Hepatocyte (in vitro differentiated cells): ENCODE data around the gene TPRN. TPM values are rescaled to one million over a fixed set of nuclear protein-coding genes. Genes with fewer than 3 reads are reported as not detected.

Source experiments
- DNase-seq: peaks from one replicate; pipeline ENCODE4 v3.0.0-alpha.2; 2016; ENCODE audit warnings: low spot score
- H2AFZ ChIP-seq: fragments of 200-600 bp; sonication (generic); 2 replicates; pipeline ENCODE4 v1.6.0; 2016; ENCODE audit warnings: antibody characterized with exemption, mild to moderate bottlenecking
- H3K27ac ChIP-seq: fragments of 200-600 bp; sonication (generic); 2 replicates; pipeline ENCODE4 v1.5.1; 2016; ENCODE audit warnings: mild to moderate bottlenecking
- H3K27me3 ChIP-seq: fragments of 200-600 bp; sonication (generic); 2 replicates; pipeline ENCODE4 v1.6.1; 2016
- H3K36me3 ChIP-seq: fragments of 200-600 bp; sonication (generic); replicated peaks from 2 replicates; pipeline ENCODE4 v1.5.1; 2016; ENCODE audit warnings: low read depth; ENCODE audit not compliant: insufficient read depth
- H3K4me1 ChIP-seq: fragments of 200-600 bp; sonication (generic); 2 replicates; pipeline ENCODE4 v1.5.1; 2016; ENCODE audit warnings: mild to moderate bottlenecking, moderate library complexity; ENCODE audit not compliant: insufficient read depth
- H3K4me2 ChIP-seq: fragments of 200-600 bp; sonication (generic); 2 replicates; pipeline ENCODE4 v1.6.0; 2016
- H3K4me3 ChIP-seq: fragments of 200-600 bp; sonication (generic); 2 replicates; pipeline ENCODE4 v1.5.1; 2016; ENCODE audit warnings: mild to moderate bottlenecking
- H3K79me2 ChIP-seq: fragments of 200-600 bp; sonication (generic); 2 replicates; pipeline ENCODE4 v1.6.0; 2017; ENCODE audit warnings: mild to moderate bottlenecking
- H3K9me2 ChIP-seq: fragments of 200-600 bp; sonication (generic); replicated peaks from 2 replicates; pipeline ENCODE4 v1.6.0; 2017; ENCODE audit warnings: mild to moderate bottlenecking; ENCODE audit not compliant: insufficient read depth
- H3K9me3 ChIP-seq: fragments of 200-600 bp; sonication (generic); 2 replicates; pipeline ENCODE4 v1.5.1; 2016; ENCODE audit warnings: low read depth, mild to moderate bottlenecking
- H4K20me1 ChIP-seq: fragments of 200-600 bp; sonication (generic); 2 replicates; pipeline ENCODE4 v1.6.0; 2016; ENCODE audit warnings: mild to moderate bottlenecking; ENCODE audit not compliant: insufficient read depth, poor library complexity, severe bottlenecking
- CTCF ChIP-seq: fragments of 200-600 bp; sonication (generic); IDR thresholded peaks from 2 replicates; pipeline ENCODE4 v1.5.1; 2016; ENCODE audit warnings: antibody characterized with exemption, mild to moderate bottlenecking; ENCODE audit not compliant: poor library complexity
- EZH2 ChIP-seq: fragments of 200-600 bp; sonication (generic); IDR thresholded peaks from 2 replicates; pipeline ENCODE4 v1.6.1; 2016; ENCODE audit warnings: antibody characterized with exemption, mild to moderate bottlenecking, borderline replicate concordance
- EZH2phosphoT487 ChIP-seq: fragments of 200-600 bp; sonication (generic); IDR thresholded peaks from one replicate; pipeline ENCODE4 v1.6.1; 2018; ENCODE audit warnings: antibody characterized with exemption, mild to moderate bottlenecking, low read depth, moderate library complexity; ENCODE audit not compliant: unreplicated experiment, severe bottlenecking
- WGBS: methylation state at CpG from one replicate; pipeline ENCODE4 v1.1.6; 2016; ENCODE audit warnings: low lambda C conversion rate; ENCODE audit errors: missing lambda C conversion rate; 5-methylcytosine and 5-hydroxymethylcytosine counted together
- polyA plus RNA-seq: library from polyadenylated mRNA; unstranded; fragments of >200 nt; fragmentation: Nextera tagmentation; extraction: Ambion mirVana; gene quantifications from 2 replicates; pipeline ENCODE4 v1.2.1, GENCODE V29; 2016
- total RNA-seq: library from RNA; depleted of rRNA; stranded (reverse); fragments of >200 nt; gene quantifications from 2 replicates; pipeline ENCODE4 v1.2.3, GENCODE V29; 2014

Gene TPRN
- total and polyA plus RNA-seq, 2 experiments from 2014 or later, result 34.4 to 104 TPM

- Histone ChIP-seq H3K9me3 (no peaks in the 10 kb centered on the region), H3K4me1 (peaks cover 52% of the 10 kb centered on the region), H3K4me2 (peak overlapping the region; percentile 99), H3K4me3 (no peak overlapping the region), H3K27me3 (no peaks in the 10 kb centered on the region), H3K79me2 (peaks cover 99% of the 10 kb centered on the region), H3K27ac (peak overlapping the region; percentile 58), H3K9me2 (no peaks in the 10 kb centered on the region), H4K20me1 (peaks cover 73% of the 10 kb centered on the region), H3K36me3 (no peaks in the 10 kb centered on the region), H2AFZ (no peak overlapping the region)
- peak; percentile 38 for DNase-seq
- 78% methylated on average over 9 of the region's 10 CpGs for WGBS
- TF ChIP-seq EZH2 (no peak), CTCF (no peak), EZH2phosphoT487 (no peak)
These were observed 5.6 kb downstream of the TPRN start for GRCh38 chr9:137194909-137195308.

- H3K4me2 ChIP-seq, result peak overlapping the region; percentile 99
- peaks cover 73% of the 10 kb centered on the region for H4K20me1 ChIP-seq
- peaks cover 53% of the 10 kb centered on the region for H3K4me1 ChIP-seq
These were observed 6.2 kb downstream of the TPRN start for GRCh38 chr9:137194388-137194787.

GRCh38 chr9:137193771-137194170 lies 6.8 kb downstream of the TPRN start:
- WGBS, result 96% methylated on average over 13 of the region's 14 CpGs
- Histone ChIP-seq H2AFZ (no peak overlapping the region), H4K20me1 (peaks cover 70% of the 10 kb centered on the region), H3K4me3 (no peak overlapping the region), H3K4me1 (peaks cover 47% of the 10 kb centered on the region), H3K9me3 (no peaks in the 10 kb centered on the region), H3K9me2 (no peaks in the 10 kb centered on the region), H3K36me3 (no peaks in the 10 kb centered on the region), H3K79me2 (peaks cover 94% of the 10 kb centered on the region), H3K4me2 (peak overlapping the region; percentile 99), H3K27me3 (no peaks in the 10 kb centered on the region), H3K27ac (peak overlapping the region; percentile 34)
- TF ChIP-seq CTCF (no peak), EZH2phosphoT487 (no peak), EZH2 (no peak)
- DNase-seq, result no peak

More at GRCh38 chr9:137194388-137194787, 6.2 kb downstream of the TPRN start:
- peak overlapping the region; percentile 58 for H3K27ac ChIP-seq
- H3K36me3 ChIP-seq, result no peaks in the 10 kb centered on the region
- H3K4me3 ChIP-seq, result no peak overlapping the region
- no peaks in the 10 kb centered on the region for H3K9me3 ChIP-seq
- no peak for TF ChIP-seq CTCF
- TF ChIP-seq EZH2, result no peak
- no peak for TF ChIP-seq EZH2phosphoT487
- 83% methylated on average over 13 of the region's 16 CpGs for WGBS
- no peaks in the 10 kb centered on the region for H3K27me3 ChIP-seq
- peaks cover 99% of the 10 kb centered on the region for H3K79me2 ChIP-seq
- H2AFZ ChIP-seq, result no peak overlapping the region
- DNase-seq, result peak; percentile 65
- H3K9me2 ChIP-seq, result no peaks in the 10 kb centered on the region

- Histone ChIP-seq H2AFZ (no peak overlapping the region), H3K4me1 (peaks cover 38% of the 10 kb centered on the region), H3K4me2 (no peak overlapping the region), H3K27ac (no peak overlapping the region), H3K4me3 (no peak overlapping the region), H3K79me2 (peaks cover 88% of the 10 kb centered on the region), H3K9me3 (no peaks in the 10 kb centered on the region), H3K27me3 (no peaks in the 10 kb centered on the region), H3K36me3 (no peaks in the 10 kb centered on the region), H3K9me2 (no peaks in the 10 kb centered on the region), H4K20me1 (peaks cover 61% of the 10 kb centered on the region)
- no peak for DNase-seq
- whole genome bisulfite sequencing, result 94% methylated on average over 2 of the region's 2 CpGs
- TF ChIP-seq CTCF (no peak), EZH2 (no peak), EZH2phosphoT487 (no peak)
These were observed 7.7 kb downstream of the TPRN start for GRCh38 chr9:137192859-137193258.
